Activated CD4-positive, alpha-beta T cell treated with anti-CD3 and anti-CD28 coated beads for 36 hours (primary cell): Measurements from ENCODE around the gene MVK. TPM values are rescaled to one million over a fixed set of nuclear protein-coding genes. Genes with fewer than 3 reads are reported as not detected.

ENCODE experiments used
- ATAC-seq: fragments of 200-7000 bp; cut with Tn5 transposase; one replicate; pipeline ENCODE4 v1.10.0; 2021; ENCODE audit warnings: mild to moderate bottlenecking, moderate library complexity
- CTCF ChIA-PET: fragments of 350-600 bp; sonication (Branson Sonifier 250); formaldehyde crosslinking; loops from one replicate; lab custom pipeline; 2021; ENCODE audit warnings: antibody characterized with exemption; lab: Charles Lee
- POLR2A ChIA-PET: fragments of 350-600 bp; sonication (Branson Sonifier 250); formaldehyde crosslinking; loops from one replicate; lab custom pipeline; 2021; ENCODE audit warnings: antibody characterized with exemption, inconsistent platforms; lab: Charles Lee
- DNase-seq: peaks from one replicate; pipeline ENCODE4 v3.0.0-alpha.2; 2020
- H3K27ac Mint-ChIP-seq: one replicate; pipeline ENCODE4 v1.8.0; 2021; ENCODE audit warnings: mixed read lengths
- H3K27me3 Mint-ChIP-seq: one replicate; pipeline ENCODE4 v1.8.0; 2021; ENCODE audit warnings: mixed read lengths
- H3K36me3 Mint-ChIP-seq: one replicate; pipeline ENCODE4 v1.8.0; 2021; ENCODE audit warnings: low read depth, mixed read lengths
- H3K4me1 Mint-ChIP-seq: one replicate; pipeline ENCODE4 v1.8.0; 2021; ENCODE audit warnings: mixed read lengths
- H3K4me3 Mint-ChIP-seq: one replicate; pipeline ENCODE4 v1.8.0; 2021; ENCODE audit warnings: mild to moderate bottlenecking, moderate library complexity, mixed read lengths
- H3K9me3 Mint-ChIP-seq: one replicate; pipeline ENCODE4 v1.8.0; 2021; ENCODE audit warnings: low read depth, mixed read lengths
- intact Hi-C, 2 experiments: fragments of 100-400 bp; cut with DNase I in 1 of 2; cut with micrococcal nuclease in 1 of 2; formaldehyde crosslinking; loops; one replicate each; pipeline versions ENCODE4 v1.14.2 to v1.15.1; 2022 to 2024; cut with DNase I, micrococcal nuclease
- total RNA-seq, 2 experiments: library from RNA; stranded (reverse); gene quantifications; one replicate each; pipeline ENCODE4 v1.2.3, GENCODE V29; 2021

MVK gene
- total RNA-seq, 2 experiments from 2014 or later = 17.8 to 18.7 TPM

DNA sequence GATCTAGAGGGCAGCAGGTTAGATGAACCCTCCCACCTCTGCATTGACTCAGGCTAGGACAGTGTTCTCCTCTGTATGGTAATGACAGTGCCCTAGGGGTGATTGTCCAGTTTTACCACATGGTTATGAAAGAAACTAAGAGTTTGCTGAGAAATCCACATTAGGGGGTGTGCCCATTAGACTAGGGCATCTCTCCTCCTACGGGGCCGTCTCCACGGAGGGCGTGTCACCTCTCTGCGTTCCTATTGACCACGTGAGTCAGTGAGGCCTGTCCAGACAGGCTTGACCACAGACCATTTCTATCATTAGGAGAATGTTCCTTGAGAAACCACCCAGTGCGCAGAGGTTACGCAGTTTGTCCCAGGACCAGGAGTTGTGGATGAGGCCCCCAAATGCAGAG is 8.3 kb downstream of the MVK start:
- Mint-ChIP-seq H3K9me3 (no peaks in the 10 kb centered on the region), H3K36me3 (peaks cover 26% of the 10 kb centered on the region), H3K4me3 (no peak overlapping the region), H3K4me1 (no peaks in the 10 kb centered on the region), H3K27me3 (no peaks in the 10 kb centered on the region), H3K27ac (no peak overlapping the region)
- intact Hi-C loops = no loop called here
- CTCF ChIA-PET = no interaction called here
- DNase-seq (no peak), ATAC-seq (no peak)
- POLR2A ChIA-PET = no interaction called here

DNA sequence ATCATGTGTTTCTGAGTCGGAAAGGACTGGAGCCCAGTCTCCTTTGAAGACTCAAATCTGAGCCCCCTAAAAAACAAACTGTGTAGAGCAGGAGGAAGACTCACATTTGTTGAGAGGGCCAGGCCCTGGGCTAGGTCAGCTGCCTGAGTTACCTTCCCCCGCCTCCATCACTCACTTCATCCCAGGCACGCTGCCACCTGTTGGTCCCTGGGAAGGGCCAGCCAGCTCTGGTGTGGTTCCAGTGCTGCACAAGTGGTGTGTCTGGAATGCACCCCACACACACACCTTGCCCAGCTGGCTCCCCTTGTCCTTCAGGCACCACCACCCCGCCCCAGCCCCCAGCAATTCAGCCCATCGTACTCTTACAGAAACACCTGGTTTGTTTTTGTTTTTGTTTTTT is 9.0 kb downstream of the MVK start:
- Mint-ChIP-seq H3K27me3 (no peaks in the 10 kb centered on the region), H3K27ac (no peak overlapping the region), H3K4me3 (no peak overlapping the region), H3K4me1 (no peaks in the 10 kb centered on the region), H3K36me3 (peaks cover 25% of the 10 kb centered on the region), H3K9me3 (no peaks in the 10 kb centered on the region)
- POLR2A ChIA-PET = interaction anchor here (0.6 kb wide), 1 partner anchor 1443 kb away, joined by 3 read pairs; no protein-coding TSS in a partner anchor
- DNase-seq = no peak
- ATAC-seq = no peak
- intact Hi-C loops = no loop called here
- CTCF ChIA-PET = interaction anchor here (6.1 kb wide), 1 partner anchor 15 kb away, joined by 22 read pairs; no protein-coding TSS in a partner anchor

DNA sequence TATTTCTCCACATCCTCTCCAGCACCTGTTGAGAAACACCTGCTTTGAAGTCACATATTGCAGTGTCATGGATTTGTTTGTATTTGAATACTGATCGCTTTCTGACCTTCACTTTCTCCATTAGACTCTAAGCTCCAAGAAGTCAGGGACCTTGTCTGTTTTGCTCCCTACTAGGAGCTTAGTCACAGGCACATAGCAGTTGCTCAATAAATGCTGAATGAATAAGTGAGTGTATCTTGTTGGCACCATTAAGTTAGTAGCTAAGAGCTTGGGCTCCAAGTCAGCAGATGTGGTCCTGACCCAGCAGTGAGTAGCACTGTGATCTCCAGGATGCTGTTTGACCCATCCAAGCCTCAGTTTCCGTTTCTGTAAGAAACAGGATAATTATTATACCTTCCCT is 10.1 kb downstream of the MVK start:
- ChIA-PET CTCF (interaction anchor here (6.1 kb wide), 1 partner anchor 14 kb away, joined by 22 read pairs; no protein-coding TSS in a partner anchor), POLR2A (no interaction called here)
- ATAC-seq (no peak), DNase-seq (no peak)
- Mint-ChIP-seq H3K27ac (no peak overlapping the region), H3K4me1 (no peaks in the 10 kb centered on the region), H3K4me3 (no peak overlapping the region), H3K27me3 (no peaks in the 10 kb centered on the region), H3K9me3 (no peaks in the 10 kb centered on the region), H3K36me3 (peaks cover 28% of the 10 kb centered on the region)
- intact Hi-C loops = no loop called here

DNA sequence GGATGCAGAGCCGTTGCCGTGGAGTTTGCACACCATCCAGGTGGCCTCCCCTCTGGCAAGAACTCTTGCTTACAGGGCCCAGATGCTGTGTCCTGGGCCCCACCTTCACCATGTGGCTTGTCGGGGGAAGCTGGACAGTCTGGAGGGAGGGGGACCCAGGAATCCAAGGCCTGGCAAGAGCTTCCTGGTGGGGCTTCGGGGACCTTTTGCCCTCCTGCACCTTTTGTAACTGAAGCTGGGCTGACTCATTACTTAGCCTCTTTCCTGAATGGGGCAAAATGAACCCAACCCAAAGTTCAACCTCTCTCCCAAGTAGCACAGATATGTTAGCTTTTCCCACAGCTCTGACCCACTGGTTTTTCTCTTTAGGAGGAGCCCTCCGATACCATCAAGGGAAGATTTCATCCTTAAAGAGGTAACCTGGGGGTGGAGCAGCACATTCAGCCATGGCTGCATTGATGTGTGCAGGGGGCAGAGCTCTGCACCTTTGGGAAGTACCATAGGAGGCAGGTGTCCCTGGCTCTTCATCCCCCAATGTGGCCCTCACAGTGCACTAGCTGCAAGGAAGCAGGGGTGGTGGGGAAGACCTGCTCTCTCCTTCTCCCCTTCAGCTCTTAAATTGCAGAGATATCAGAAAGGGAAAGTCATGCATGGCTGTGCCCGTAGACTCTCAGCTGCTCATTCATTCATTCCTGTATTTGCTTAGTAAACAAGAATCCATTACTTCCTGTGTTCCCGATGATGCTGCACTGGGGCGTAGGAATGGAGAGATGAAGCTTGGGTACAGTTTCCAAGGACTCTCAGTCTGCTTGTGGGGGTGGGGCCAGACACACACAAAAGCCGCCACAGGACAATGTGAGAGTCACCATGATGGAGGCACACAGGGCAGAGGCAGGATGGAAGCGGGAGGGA is 13.0 kb downstream of the MVK start:
- no peak overlapping the region for H3K4me3 Mint-ChIP-seq
- CTCF ChIA-PET = interaction anchor here (0.6 to 6.1 kb wide), 5 partner anchors 8 to 267 kb away, joined by 3 to 22 read pairs (median 3); no protein-coding TSS in a partner anchor
- no peak for DNase-seq

DNA sequence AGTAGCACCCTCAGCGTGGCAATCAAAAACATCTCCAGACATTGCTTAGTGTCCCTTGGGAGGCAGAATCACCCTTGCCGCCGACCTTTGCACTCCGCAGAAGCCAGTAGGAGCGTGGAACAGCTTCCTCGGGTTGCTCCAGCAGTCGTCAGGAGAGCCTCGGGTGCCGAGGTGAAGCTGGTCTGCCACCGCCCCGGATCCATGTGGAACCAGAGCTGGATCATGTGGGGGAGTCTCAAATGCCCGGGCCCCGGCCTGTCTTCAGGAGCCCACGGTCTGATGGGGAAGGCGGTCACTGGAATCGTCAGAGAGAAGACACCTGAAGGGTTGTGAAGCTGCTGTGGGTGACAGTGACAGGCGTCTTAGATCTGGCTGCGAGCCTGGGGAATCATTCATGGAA is 14.3 kb downstream of the MVK start:
- DNase-seq = no peak
- Mint-ChIP-seq H3K9me3 (no peaks in the 10 kb centered on the region), H3K27ac (no peak overlapping the region), H3K36me3 (peaks cover 21% of the 10 kb centered on the region), H3K27me3 (no peaks in the 10 kb centered on the region), H3K4me3 (no peak overlapping the region), H3K4me1 (no peaks in the 10 kb centered on the region)
- no peak for ATAC-seq
- intact Hi-C loops = no loop called here
- ChIA-PET CTCF (interaction anchor here (6.1 kb wide), 1 partner anchor 10 kb away, joined by 22 read pairs; no protein-coding TSS in a partner anchor), POLR2A (interaction anchor here (0.7 kb wide), 1 partner anchor 92 kb away, joined by 3 read pairs; no protein-coding TSS in a partner anchor)

More for the DNA sequence above, 13.0 kb downstream of the MVK start:
- Mint-ChIP-seq H3K36me3 (peaks cover 27% of the 10 kb centered on the region), H3K27me3 (no peaks in the 10 kb centered on the region), H3K4me1 (no peaks in the 10 kb centered on the region), H3K9me3 (no peaks in the 10 kb centered on the region), H3K27ac (no peak overlapping the region)
- intact Hi-C loops = no loop called here
- POLR2A ChIA-PET = no interaction called here
- no peak for ATAC-seq

DNA sequence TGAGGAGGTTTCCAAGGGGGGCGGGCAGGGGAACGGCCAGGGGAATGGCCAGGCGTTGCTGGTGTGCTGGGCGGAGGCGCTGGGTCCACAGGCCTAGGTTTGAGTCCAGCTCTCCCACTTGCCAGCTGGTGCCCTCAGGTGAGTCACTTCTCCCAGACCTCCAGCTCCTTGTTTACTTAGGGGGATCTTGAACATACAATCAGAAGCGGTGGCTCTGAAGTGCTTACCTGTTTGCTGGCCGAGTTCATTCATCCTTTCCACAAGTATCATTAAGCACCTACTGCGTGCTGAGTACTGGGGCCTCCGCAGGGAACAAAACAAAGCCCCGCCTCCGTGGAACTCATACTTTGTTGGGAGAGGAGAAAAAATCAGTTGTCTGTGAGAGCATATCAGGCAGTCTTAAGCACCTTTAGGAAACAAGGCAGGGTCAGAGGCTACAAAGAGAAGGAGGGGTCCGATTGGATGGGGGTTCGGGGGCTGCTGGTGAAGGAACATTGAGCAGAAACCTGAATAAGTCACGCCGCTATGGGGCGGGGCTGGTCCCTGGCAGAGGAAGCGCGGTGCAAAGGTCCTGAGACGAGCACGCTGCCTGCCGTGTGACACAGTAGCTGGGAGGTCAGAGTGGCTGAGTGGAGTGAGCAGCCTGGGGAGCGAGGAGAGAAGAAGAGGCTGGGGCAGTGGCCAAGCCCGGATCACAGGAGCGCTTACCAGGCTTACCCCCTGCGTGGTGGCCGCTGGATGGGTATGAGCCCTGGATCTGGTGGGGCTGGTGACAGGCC is 15.1 kb downstream of the MVK start:
- Mint-ChIP-seq H3K4me1 (no peaks in the 10 kb centered on the region), H3K9me3 (no peaks in the 10 kb centered on the region), H3K36me3 (peaks cover 20% of the 10 kb centered on the region), H3K4me3 (no peak overlapping the region), H3K27ac (no peak overlapping the region), H3K27me3 (no peaks in the 10 kb centered on the region)
- DNase-seq = no peak
- intact Hi-C loops = no loop called here
- POLR2A ChIA-PET = interaction anchor here (0.7 kb wide), 1 partner anchor 92 kb away, joined by 3 read pairs; no protein-coding TSS in a partner anchor
- no peak for ATAC-seq
- CTCF ChIA-PET = interaction anchor here (6.1 kb wide), 1 partner anchor 9 kb away, joined by 22 read pairs; no protein-coding TSS in a partner anchor

GRCh38 chr12:109589240-109589590 is 15.6 kb downstream of the MVK start:
- Mint-ChIP-seq H3K36me3 (peaks cover 19% of the 10 kb centered on the region), H3K27ac (no peak overlapping the region), H3K9me3 (no peaks in the 10 kb centered on the region), H3K4me3 (no peak overlapping the region), H3K4me1 (peaks cover under 1% of the 10 kb centered on the region), H3K27me3 (no peaks in the 10 kb centered on the region)
- ChIA-PET CTCF (interaction anchor here (0.5 to 1.0 kb wide), 3 partner anchors 8 to 140 kb away, joined by 3 to 5 read pairs (median 5); no protein-coding TSS in a partner anchor), POLR2A (interaction anchor here (0.6 kb wide), 1 partner anchor 148 kb away, joined by 3 read pairs; no protein-coding TSS in a partner anchor)
- DNase-seq = no peak
- ATAC-seq = no peak
- intact Hi-C loops = no loop called here

- no peaks in the 10 kb centered on the region for H3K9me3 Mint-ChIP-seq
- no peak overlapping the region for H3K4me3 Mint-ChIP-seq
- CTCF ChIA-PET = interaction anchor here (0.5 to 1.0 kb wide), 3 partner anchors 8 to 140 kb away, joined by 3 to 5 read pairs (median 5); no protein-coding TSS in a partner anchor
- H3K27ac Mint-ChIP-seq = no peak overlapping the region
- H3K36me3 Mint-ChIP-seq = peaks cover 19% of the 10 kb centered on the region
- DNase-seq (no peak), ATAC-seq (no peak)
- H3K4me1 Mint-ChIP-seq = peaks cover 6% of the 10 kb centered on the region
- no peaks in the 10 kb centered on the region for H3K27me3 Mint-ChIP-seq
- POLR2A ChIA-PET = interaction anchor here (0.6 kb wide), 1 partner anchor 147 kb away, joined by 3 read pairs; no protein-coding TSS in a partner anchor
- intact Hi-C loops = no loop called here
Observed at GRCh38 chr12:109589691-109590245, 16.2 kb downstream of the MVK start.

DNA sequence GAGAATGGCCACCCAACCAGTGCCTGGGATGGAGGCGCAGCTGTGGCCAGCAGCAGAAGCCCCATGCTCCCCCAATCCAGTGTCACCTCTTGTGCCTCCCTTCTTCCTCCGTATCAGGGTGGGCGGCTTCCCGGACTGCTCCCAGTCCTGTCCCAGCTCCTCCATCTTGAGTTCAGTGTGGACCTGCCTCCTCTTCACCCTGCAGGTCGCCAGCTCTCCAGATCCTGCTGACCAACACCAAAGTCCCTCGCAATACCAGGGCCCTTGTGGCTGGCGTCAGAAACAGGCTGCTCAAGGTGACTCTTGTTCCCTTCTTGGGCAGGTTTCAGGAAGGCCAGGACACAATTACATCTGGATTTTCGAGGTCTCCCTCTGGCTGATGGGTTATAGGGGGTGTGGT is 17.0 kb downstream of the MVK start:
- CTCF ChIA-PET = no interaction called here
- Mint-ChIP-seq H3K4me1 (peaks cover 14% of the 10 kb centered on the region), H3K36me3 (peaks cover 16% of the 10 kb centered on the region), H3K4me3 (no peak overlapping the region), H3K27ac (no peak overlapping the region), H3K9me3 (no peaks in the 10 kb centered on the region), H3K27me3 (no peaks in the 10 kb centered on the region)
- POLR2A ChIA-PET = no interaction called here
- ATAC-seq (no peak), DNase-seq (no peak)
- intact Hi-C loops = no loop called here

DNA sequence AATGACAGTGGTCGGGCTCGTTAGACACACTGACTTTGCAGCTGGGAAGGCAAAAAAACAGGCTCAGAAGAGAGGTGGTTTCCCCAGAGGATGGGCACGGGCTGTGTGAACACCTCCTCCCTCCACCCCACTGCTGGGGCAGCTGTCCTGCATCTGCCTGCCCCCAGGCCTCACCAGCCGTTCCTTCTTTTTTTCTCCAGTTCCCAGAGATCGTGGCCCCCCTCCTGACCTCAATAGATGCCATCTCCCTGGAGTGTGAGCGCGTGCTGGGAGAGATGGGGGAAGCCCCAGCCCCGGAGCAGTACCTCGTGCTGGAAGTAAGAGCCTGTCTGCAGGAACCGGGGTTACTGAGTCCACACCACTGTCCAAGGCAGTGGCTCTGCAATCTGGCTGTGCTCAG is 17.4 kb downstream of the MVK start:
- intact Hi-C loops = no loop called here
- no peak overlapping the region for H3K4me3 Mint-ChIP-seq
- CTCF ChIA-PET = interaction anchor here (1.1 kb wide), 1 partner anchor 29 kb away, joined by 3 read pairs; no protein-coding TSS in a partner anchor

More for the DNA sequence above, 17.4 kb downstream of the MVK start:
- DNase-seq (no peak), ATAC-seq (no peak)
- POLR2A ChIA-PET = no interaction called here
- H3K9me3 Mint-ChIP-seq = no peaks in the 10 kb centered on the region
- H3K27ac Mint-ChIP-seq = no peak overlapping the region
- peaks cover 16% of the 10 kb centered on the region for H3K36me3 Mint-ChIP-seq
- peaks cover 18% of the 10 kb centered on the region for H3K4me1 Mint-ChIP-seq
- no peaks in the 10 kb centered on the region for H3K27me3 Mint-ChIP-seq
